ENCODE results near the gene PIK3CA. TPM values are rescaled to one million over a fixed set of nuclear protein-coding genes. Genes with fewer than 3 reads are reported as not detected.
"Not testable (repeated sequence)": the region's sequence is repeated elsewhere in the genome, so short reads cannot be mapped to it uniquely, and the experiment has no call there.

The PIK3CA gene
- total RNA-seq, 1 donor from 2014 or later = 24.5 TPM

GRCh38 chr3:179233043-179233442, 84.9 kb downstream of the PIK3CA start:
- peaks cover 3% of the 10 kb centered on the region for H3K4me1 ChIP-seq
- H3K36me3 ChIP-seq = peaks cover 16% of the 10 kb centered on the region
- no peaks in the 10 kb centered on the region for H4K20me1 ChIP-seq (ENCODE audit: low read depth)
- peaks cover 6% of the 10 kb centered on the region for H3K4me1 Mint-ChIP-seq
- H3K9me3 Mint-ChIP-seq = no peaks in the 10 kb centered on the region
- H3K27me3 ChIP-seq = no peaks in the 10 kb centered on the region
- no peak overlapping the region for H3K4me2 ChIP-seq
- no peaks in the 10 kb centered on the region for H3K79me2 ChIP-seq (ENCODE audit: low read depth)
- no peaks in the 10 kb centered on the region for H3F3A ChIP-seq (ENCODE audit: low read depth)
- no peak overlapping the region for H3K4me3 Mint-ChIP-seq
- no peak overlapping the region for H3K4me3 ChIP-seq
- H3K9ac ChIP-seq = no peak overlapping the region
- H3K27ac ChIP-seq = no peak overlapping the region
- H2AFZ ChIP-seq (replicated peaks) = no peak overlapping the region
- H3K9me3 ChIP-seq (ENCODE audit: low read depth) = no peaks in the 10 kb centered on the region
- no peaks in the 10 kb centered on the region for H3K27me3 Mint-ChIP-seq (ENCODE audit: insufficient read depth, low read depth)
- H3K27ac Mint-ChIP-seq = no peak overlapping the region
- H3K36me3 Mint-ChIP-seq = peaks cover 27% of the 10 kb centered on the region
- TF ChIP-seq EZH2phosphoT487 (IDR thresholded peaks at IDR 0.05) (no peak), EZH2 (IDR thresholded peaks at IDR 0.05) (no peak), CTCF (IDR thresholded peaks at IDR 0.05) (no peak)
- no peak for DNase-seq (ENCODE audit: low spot score)

GRCh38 chr3:179234199-179234598, 86.0 kb downstream of the PIK3CA start:
- no peak for DNase-seq (ENCODE audit: low spot score)
- H3K27me3 ChIP-seq = no peaks in the 10 kb centered on the region
- no peak overlapping the region for H3K9ac ChIP-seq
- H3K4me3 ChIP-seq = no peak overlapping the region
- no peak overlapping the region for H2AFZ ChIP-seq (replicated peaks)
- Mint-ChIP-seq H3K36me3 (peaks cover 27% of the 10 kb centered on the region), H3K4me1 (peaks cover 6% of the 10 kb centered on the region), H3K27ac (no peak overlapping the region), H3K9me3 (no peaks in the 10 kb centered on the region), H3K4me3 (no peak overlapping the region), H3K27me3 (ENCODE audit: insufficient read depth, low read depth) (no peaks in the 10 kb centered on the region)
- H3K4me2 ChIP-seq = no peak overlapping the region
- TF ChIP-seq EZH2 (IDR thresholded peaks at IDR 0.05) (no peak), CTCF (IDR thresholded peaks at IDR 0.05) (no peak), EZH2phosphoT487 (IDR thresholded peaks at IDR 0.05) (no peak)
- H3K27ac ChIP-seq = no peak overlapping the region
- H3K79me2 ChIP-seq (ENCODE audit: low read depth) = no peaks in the 10 kb centered on the region
- peaks cover 16% of the 10 kb centered on the region for H3K36me3 ChIP-seq
- H3K4me1 ChIP-seq = no peaks in the 10 kb centered on the region
- H4K20me1 ChIP-seq (ENCODE audit: low read depth) = no peaks in the 10 kb centered on the region
- no peaks in the 10 kb centered on the region for H3F3A ChIP-seq (ENCODE audit: low read depth)
- H3K9me3 ChIP-seq (ENCODE audit: low read depth) = no peaks in the 10 kb centered on the region

GRCh38 chr3:179236669-179237301, 88.6 kb downstream of the PIK3CA start:
- H3K4me1 Mint-ChIP-seq = peaks cover 6% of the 10 kb centered on the region
- no peaks in the 10 kb centered on the region for H3K4me1 ChIP-seq
- H3K36me3 ChIP-seq = peaks cover 8% of the 10 kb centered on the region
- no peak overlapping the region for H3K27ac Mint-ChIP-seq
- no peak overlapping the region for H3K4me2 ChIP-seq
- H3K9me3 Mint-ChIP-seq = no peaks in the 10 kb centered on the region
- TF ChIP-seq CTCF (IDR thresholded peaks at IDR 0.05) (no peak), EZH2 (IDR thresholded peaks at IDR 0.05) (no peak), EZH2phosphoT487 (IDR thresholded peaks at IDR 0.05) (no peak)
- H3K27me3 Mint-ChIP-seq (ENCODE audit: insufficient read depth, low read depth) = no peaks in the 10 kb centered on the region
- no peaks in the 10 kb centered on the region for H3K9me3 ChIP-seq (ENCODE audit: low read depth)
- peaks cover 11% of the 10 kb centered on the region for H3K36me3 Mint-ChIP-seq
- no peak overlapping the region for H3K9ac ChIP-seq
- no peaks in the 10 kb centered on the region for H3K27me3 ChIP-seq
- no peak overlapping the region for H3K27ac ChIP-seq
- H2AFZ ChIP-seq (replicated peaks) = no peak overlapping the region
- no peaks in the 10 kb centered on the region for H3K79me2 ChIP-seq (ENCODE audit: low read depth)
- no peak overlapping the region for H3K4me3 ChIP-seq
- no peaks in the 10 kb centered on the region for H4K20me1 ChIP-seq (ENCODE audit: low read depth)
- H3K4me3 Mint-ChIP-seq = no peak overlapping the region
- no peaks in the 10 kb centered on the region for H3F3A ChIP-seq (ENCODE audit: low read depth)
- DNase-seq (ENCODE audit: low spot score) = no peak

GRCh38 chr3:179240299-179240698, 92.1 kb downstream of the PIK3CA start:
- not testable (repeated sequence) for H3K4me3 ChIP-seq; H3K79me2 ChIP-seq (ENCODE audit: low read depth); H3K4me1 ChIP-seq; H3K9ac ChIP-seq; H3K36me3 Mint-ChIP-seq; H3K4me3 Mint-ChIP-seq; H3F3A ChIP-seq (ENCODE audit: low read depth); H3K4me1 Mint-ChIP-seq; H3K4me2 ChIP-seq; H3K27me3 Mint-ChIP-seq (ENCODE audit: insufficient read depth, low read depth); H4K20me1 ChIP-seq (ENCODE audit: low read depth); H3K27ac ChIP-seq; H3K27ac Mint-ChIP-seq; H3K9me3 Mint-ChIP-seq; DNase-seq (ENCODE audit: low spot score); H2AFZ ChIP-seq (replicated peaks); H3K9me3 ChIP-seq (ENCODE audit: low read depth); H3K36me3 ChIP-seq; H3K27me3 ChIP-seq

- not testable (repeated sequence) for H3K4me2 ChIP-seq; H3K27me3 ChIP-seq; H3K4me3 ChIP-seq; H3K27ac ChIP-seq; H3K36me3 Mint-ChIP-seq; H3K4me3 Mint-ChIP-seq; H3K36me3 ChIP-seq; H3K27me3 Mint-ChIP-seq (ENCODE audit: insufficient read depth, low read depth); H4K20me1 ChIP-seq (ENCODE audit: low read depth); H3K79me2 ChIP-seq (ENCODE audit: low read depth); H3K4me1 ChIP-seq; H3K9me3 ChIP-seq (ENCODE audit: low read depth); H3K27ac Mint-ChIP-seq; DNase-seq (ENCODE audit: low spot score); H3K9me3 Mint-ChIP-seq; H3K9ac ChIP-seq; H3F3A ChIP-seq (ENCODE audit: low read depth); H3K4me1 Mint-ChIP-seq; H2AFZ ChIP-seq (replicated peaks)
Measured at GRCh38 chr3:179242859-179243258, 94.7 kb downstream of the PIK3CA start.
